Keratinocyte (primary cell): ENCODE data around the gene GIT1. TPM values are rescaled to one million over a fixed set of nuclear protein-coding genes. Genes with fewer than 3 reads are reported as not detected.

Experiments
- DNase-seq: peaks from one replicate; pipeline ENCODE4 v3.0.0-alpha.2; 2011; ENCODE audit warnings: low read depth, missing footprints, low spot score
- FAIRE-seq: peaks from 2 replicates; lab custom pipeline; 2011; peaks lifted over from hg19 to GRCh38; lab: Jason Lieb, UNC
- H2AFZ ChIP-seq: 2 replicates; pipeline ENCODE4 v1.6.0; 2012; ENCODE audit warnings: low read length, control low read depth, inconsistent platforms; ENCODE audit not compliant: control insufficient read depth
- H3K27ac ChIP-seq: 2 replicates; pipeline ENCODE4 v1.5.1; 2011; ENCODE audit warnings: low read length; ENCODE audit not compliant: control insufficient read depth, insufficient read depth
- H3K27me3 ChIP-seq: 3 replicates; pipeline ENCODE4 v1.6.0; 2011; ENCODE audit warnings: low read length; ENCODE audit not compliant: control insufficient read depth, insufficient read depth; ENCODE audit errors: extremely low read depth
- H3K36me3 ChIP-seq, 2 experiments: 2 replicates in 1 of 2; 3 replicates in 1 of 2; pipeline ENCODE4 v1.5.1; 2011; ENCODE audit warnings: low read length in 2 of 2, mild to moderate bottlenecking in 1 of 2; ENCODE audit not compliant: control insufficient read depth in 2 of 2, insufficient read depth in 2 of 2; ENCODE audit errors: extremely low read depth in 1 of 2
- H3K4me1 ChIP-seq: 3 replicates; pipeline ENCODE4 v1.5.1; 2011; ENCODE audit warnings: low read length; ENCODE audit not compliant: control insufficient read depth, insufficient read depth; ENCODE audit errors: extremely low read depth
- H3K4me2 ChIP-seq: 3 replicates; pipeline ENCODE4 v1.6.0; 2011; ENCODE audit warnings: low read depth, low read length; ENCODE audit not compliant: control insufficient read depth, insufficient read depth; ENCODE audit errors: extremely low read depth
- H3K4me3 ChIP-seq, 3 experiments: fragments of 200-600 bp in 1 of 3; sonication (generic) in 1 of 3; 2 replicates in 2 of 3; 3 replicates in 1 of 3; pipeline ENCODE4 v1.5.1; 2011 to 2016; ENCODE audit warnings: low read length in 3 of 3, mild to moderate bottlenecking in 3 of 3, control low read depth in 2 of 3, inconsistent platforms in 1 of 3, low read depth in 1 of 3, mixed read lengths in 1 of 3, mixed run types in 1 of 3, moderate library complexity in 1 of 3; ENCODE audit not compliant: control insufficient read depth in 2 of 3, insufficient read depth in 2 of 3; ENCODE audit errors: extremely low read depth in 1 of 3
- H3K79me2 ChIP-seq: 2 replicates; pipeline ENCODE4 v1.6.0; 2012; ENCODE audit warnings: low read length; ENCODE audit not compliant: control insufficient read depth, insufficient read depth
- H3K9ac ChIP-seq: 3 replicates; pipeline ENCODE4 v1.6.0; 2011; ENCODE audit warnings: low read length; ENCODE audit not compliant: control insufficient read depth, insufficient read depth; ENCODE audit errors: extremely low read depth
- H3K9me1 ChIP-seq: 3 replicates; pipeline ENCODE4 v1.6.0; 2011; ENCODE audit warnings: low read length; ENCODE audit not compliant: control insufficient read depth, insufficient read depth; ENCODE audit errors: extremely low read depth
- H3K9me3 ChIP-seq: 2 replicates; pipeline ENCODE4 v1.5.1; 2012; ENCODE audit warnings: low read depth, low read length; ENCODE audit not compliant: control insufficient read depth
- H4K20me1 ChIP-seq: 3 replicates; pipeline ENCODE4 v1.6.0; 2011; ENCODE audit warnings: low read length; ENCODE audit not compliant: control insufficient read depth, insufficient read depth; ENCODE audit errors: extremely low read depth
- CTCF ChIP-seq, 3 experiments: IDR thresholded peaks in 1 of 3; conservative IDR thresholded peaks in 1 of 3; optimal IDR thresholded peaks in 1 of 3; 2 replicates in 2 of 3; 3 replicates in 1 of 3; pipeline versions ENCODE3 to v1.5.1; 2011; ENCODE audit warnings: low read length in 3 of 3, mild to moderate bottlenecking in 3 of 3, moderate library complexity in 2 of 3, control low read depth in 1 of 3, inconsistent platforms in 1 of 3; ENCODE audit not compliant: insufficient read depth in 2 of 3; ENCODE audit errors: extremely low read depth in 1 of 3
- EZH2 ChIP-seq: IDR thresholded peaks from one replicate; pipeline ENCODE4 v1.6.1; 2012; ENCODE audit warnings: inconsistent platforms, mild to moderate bottlenecking, low read length, moderate library complexity
- dilution Hi-C: fragments of 300-500 bp; cut with MboI; formaldehyde crosslinking; loops from one replicate; pipeline ENCODE4 v1.7.0; 2020; ENCODE audit warnings: low sequenced_read_pairs; ENCODE audit not compliant: extremely low pct_ligation_motif_present
- polyA plus RNA-seq, 5 experiments: library from polyadenylated mRNA; depleted of rRNA in 3 of 5; stranded (reverse) in 3 of 5; stranded (forward) in 1 of 5; unstranded in 1 of 5; fragments of >200 nt; gene quantifications; 1 replicate in 1 of 5; 2 replicates in 3 of 5; 3 replicates in 1 of 5; pipeline versions ENCODE4 v1.2.1 to v1.2.3, GENCODE V29; 2011 to 2012; ENCODE audit warnings: missing spikeins in 2 of 5, low read depth in 1 of 5, low replicate concordance in 1 of 5

The GIT1 gene
- polyA plus RNA-seq, 1 donor (not counting 4 experiments of a cell fraction or from before 2014, with no cell fraction given) = 42.7 TPM

DNA sequence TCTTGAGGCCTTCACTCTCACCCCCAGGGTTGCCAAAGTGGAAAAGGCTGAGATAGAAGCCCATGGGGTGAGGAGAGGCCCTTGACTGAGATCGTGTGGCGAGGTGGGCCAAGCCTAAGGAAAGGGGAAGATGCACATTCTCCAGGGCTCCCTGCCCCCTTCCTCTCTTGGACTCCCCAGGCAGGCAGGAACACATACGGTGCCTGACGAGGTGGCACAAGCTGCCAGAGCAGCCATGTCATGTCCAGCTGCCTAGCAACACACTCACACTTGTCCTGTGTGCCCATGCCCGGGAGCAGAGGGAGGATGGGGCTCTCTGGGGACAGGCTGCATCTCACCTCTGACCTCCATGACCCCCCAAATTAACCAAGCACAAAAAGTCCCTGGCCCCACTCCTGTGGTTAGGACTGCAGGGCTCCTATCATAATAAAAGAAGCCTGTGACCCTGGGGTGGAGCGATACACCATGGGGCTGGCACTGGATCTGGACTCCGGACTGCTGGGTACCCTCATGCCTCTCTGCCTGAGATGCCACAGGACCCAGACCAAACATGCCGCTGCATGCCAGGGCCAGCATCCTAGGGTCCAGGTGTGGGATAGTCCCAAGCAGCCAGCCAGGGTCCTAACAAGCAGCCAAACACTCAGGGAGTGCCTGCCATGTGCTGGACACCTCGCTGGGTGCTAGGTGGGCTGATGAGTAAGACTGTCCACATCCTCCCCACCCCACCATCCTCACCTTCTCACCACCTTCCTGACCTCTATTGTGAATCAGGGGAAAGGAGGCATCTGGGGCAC is 2.6 kb downstream of the GIT1 start:
- DNase-seq (no peak), FAIRE-seq (peak; percentile 29)
- dilution Hi-C loops = no loop called here
- Histone ChIP-seq H3K79me2 (peaks cover 64% of the 10 kb centered on the region), H2AFZ (no peak overlapping the region), H3K36me3 (peaks cover 12 to 18% of the 10 kb centered on the region in 2 experiments), H3K27ac (no peak overlapping the region), H3K9ac (peak overlapping the region; percentile 3), H3K4me3 (no peak overlapping the region), H3K4me2 (peak overlapping the region; percentile 97), H4K20me1 (peaks cover 28% of the 10 kb centered on the region), H3K9me3 (no peaks in the 10 kb centered on the region), H3K9me1 (peaks cover 22% of the 10 kb centered on the region), H3K4me1 (peaks cover 85% of the 10 kb centered on the region), H3K27me3 (no peaks in the 10 kb centered on the region)
- no peak for TF ChIP-seq CTCF (optimal IDR thresholded peaks at IDR 0.05 in 1 of 3, IDR thresholded peaks at IDR 0.05 in 1 of 3, conservative IDR thresholded peaks at IDR 0.05 in 1 of 3; ENCODE audit: extremely low read depth in 1 of 3, insufficient read depth in 2 of 3, low read length in 3 of 3)
- TF ChIP-seq EZH2 = no peak

- FAIRE-seq (no peak), DNase-seq (no peak)
- no peak overlapping the region for H2AFZ ChIP-seq
- H3K27ac ChIP-seq = no peak overlapping the region
- H4K20me1 ChIP-seq = peaks cover 29% of the 10 kb centered on the region
- peaks cover 64% of the 10 kb centered on the region for H3K79me2 ChIP-seq
- H3K9me1 ChIP-seq = peaks cover 22% of the 10 kb centered on the region
- H3K4me1 ChIP-seq = peaks cover 79% of the 10 kb centered on the region
- peaks cover 15 to 22% of the 10 kb centered on the region in 2 experiments for H3K36me3 ChIP-seq
- H3K9ac ChIP-seq = no peak overlapping the region
- no peaks in the 10 kb centered on the region for H3K9me3 ChIP-seq
- H3K4me3 ChIP-seq = no peak overlapping the region
- TF ChIP-seq CTCF (optimal IDR thresholded peaks at IDR 0.05 in 1 of 3, IDR thresholded peaks at IDR 0.05 in 1 of 3, conservative IDR thresholded peaks at IDR 0.05 in 1 of 3; ENCODE audit: extremely low read depth in 1 of 3, insufficient read depth in 2 of 3, low read length in 3 of 3) (peak in 2 of 3 experiments; percentile 23 to 61), EZH2 (no peak)
- dilution Hi-C loops = no loop called here
- H3K27me3 ChIP-seq = no peaks in the 10 kb centered on the region
- peak overlapping the region; percentile 10 for H3K4me2 ChIP-seq
These were observed 4.2 kb downstream of the GIT1 start for GRCh38 chr17:29585080-29585751.
